HG03064 (cell line): ENCODE results near the gene ZNF200.

Source experiments
- ATAC-seq: cut with Tn5 transposase; IDR thresholded peaks from one replicate; pipeline ENCODE4 v1.9.1; 2021; ENCODE audit warnings: low read depth; ENCODE audit not compliant: unreplicated experiment

ZNF200 gene

GRCh38 chr16:3254309-3254708 is 19.4 kb upstream of the ZNF200 start:
- no peak for ATAC-seq

- ATAC-seq = no peak
Observed at GRCh38 chr16:3252967-3253366, 18.0 kb upstream of the ZNF200 start.

GRCh38 chr16:3249451-3249850 is 14.5 kb upstream of the ZNF200 start:
- no peak for ATAC-seq

GRCh38 chr16:3249020-3249419 is 14.1 kb upstream of the ZNF200 start:
- no peak for ATAC-seq

GRCh38 chr16:3248596-3248995 is 13.6 kb upstream of the ZNF200 start:
- ATAC-seq = no peak

GRCh38 chr16:3246876-3247275 is 11.9 kb upstream of the ZNF200 start:
- ATAC-seq = no peak

GRCh38 chr16:3246002-3246401 is 11.0 kb upstream of the ZNF200 start:
- no peak for ATAC-seq

GRCh38 chr16:3243882-3244281 is 8.9 kb upstream of the ZNF200 start:
- no peak for ATAC-seq

- no peak for ATAC-seq
Observed at GRCh38 chr16:3242709-3243108, 7.8 kb upstream of the ZNF200 start.

- ATAC-seq = no peak
Observed at GRCh38 chr16:3241761-3242160, 6.8 kb upstream of the ZNF200 start.

- no peak for ATAC-seq
Observed at GRCh38 chr16:3235856-3236669, 1.1 kb upstream of the ZNF200 start.

- ATAC-seq = no peak
Observed at GRCh38 chr16:3234543-3234856, 458 bp downstream of the ZNF200 start.

GRCh38 chr16:3223913-3224515 is 10.9 kb downstream of the ZNF200 start:
- no peak for ATAC-seq

- no peak for ATAC-seq
Observed at GRCh38 chr16:3220839-3221238, 14.1 kb downstream of the ZNF200 start.

- ATAC-seq = no peak
Observed at GRCh38 chr16:3216263-3216640, 18.7 kb downstream of the ZNF200 start.

- no peak for ATAC-seq
Observed at GRCh38 chr16:3215601-3216262, 19.2 kb downstream of the ZNF200 start.

GRCh38 chr16:3214904-3215600 is 19.9 kb downstream of the ZNF200 start:
- ATAC-seq = no peak

- ATAC-seq = no peak
Observed at GRCh38 chr16:3212567-3212966, 22.4 kb downstream of the ZNF200 start.

- no peak for ATAC-seq
Observed at GRCh38 chr16:3212006-3212405, 23.0 kb downstream of the ZNF200 start.

GRCh38 chr16:3207086-3207953 is 27.6 kb downstream of the ZNF200 start:
- no peak for ATAC-seq
